Neutrophil (primary cell): ENCODE results near the gene KCNQ1.

Experiments
- H3K27ac ChIP-seq: fragments of 200-600 bp; sonication (generic); 2 replicates; pipeline ENCODE4 v1.5.1; 2016; ENCODE audit warnings: mild to moderate bottlenecking, moderate library complexity
- H3K27me3 ChIP-seq: fragments of 200-600 bp; sonication (generic); 2 replicates; pipeline ENCODE4 v1.6.0; 2016; ENCODE audit warnings: mild to moderate bottlenecking
- H3K36me3 ChIP-seq: fragments of 200-600 bp; sonication (generic); 2 replicates; pipeline ENCODE4 v1.5.1; 2017
- H3K4me1 ChIP-seq, 2 experiments: fragments of 200-600 bp in 1 of 2; sonication (generic) in 1 of 2; 1 replicate in 1 of 2; 2 replicates in 1 of 2; pipeline versions ENCODE4 v1.5.1 to v1.6.1; 2013 to 2016; ENCODE audit warnings: low read depth in 1 of 2, low read length in 1 of 2, mild to moderate bottlenecking in 1 of 2, moderate library complexity in 1 of 2; ENCODE audit not compliant: control insufficient read depth in 1 of 2, insufficient read depth in 1 of 2
- H3K4me3 ChIP-seq, 2 experiments: fragments of 200-600 bp in 1 of 2; sonication (generic) in 1 of 2; 1 replicate in 1 of 2; 2 replicates in 1 of 2; pipeline ENCODE4 v1.5.1; 2013 to 2016; ENCODE audit warnings: low read depth in 1 of 2, low read length in 1 of 2, mild to moderate bottlenecking in 1 of 2, moderate library complexity in 1 of 2
- H3K9me3 ChIP-seq: fragments of 200-600 bp; sonication (generic); 2 replicates; pipeline ENCODE4 v1.5.1; 2016
- CTCF ChIP-seq: fragments of 200-600 bp; sonication (generic); IDR thresholded peaks from 2 replicates; pipeline ENCODE4 v1.5.1; 2016; ENCODE audit warnings: antibody characterized with exemption

Gene KCNQ1

GRCh38 chr11:2730272-2731129 lies 285.7 kb downstream of the KCNQ1 start:
- H3K27me3 ChIP-seq: no peaks in the 10 kb centered on the region
- H3K4me3 ChIP-seq: no peak overlapping the region
- H3K4me1 ChIP-seq: no peaks in the 10 kb centered on the region
- H3K9me3 ChIP-seq: no peaks in the 10 kb centered on the region
- no peaks in the 10 kb centered on the region for H3K36me3 ChIP-seq
- no peak for TF ChIP-seq CTCF
- H3K27ac ChIP-seq: no peak overlapping the region

GRCh38 chr11:2731130-2732125 lies 286.6 kb downstream of the KCNQ1 start:
- no peaks in the 10 kb centered on the region for H3K36me3 ChIP-seq
- no peaks in the 10 kb centered on the region for H3K9me3 ChIP-seq
- no peak for TF ChIP-seq CTCF
- no peak overlapping the region for H3K27ac ChIP-seq
- no peaks in the 10 kb centered on the region for H3K27me3 ChIP-seq
- H3K4me1 ChIP-seq: no peaks in the 10 kb centered on the region
- no peak overlapping the region for H3K4me3 ChIP-seq

DNA sequence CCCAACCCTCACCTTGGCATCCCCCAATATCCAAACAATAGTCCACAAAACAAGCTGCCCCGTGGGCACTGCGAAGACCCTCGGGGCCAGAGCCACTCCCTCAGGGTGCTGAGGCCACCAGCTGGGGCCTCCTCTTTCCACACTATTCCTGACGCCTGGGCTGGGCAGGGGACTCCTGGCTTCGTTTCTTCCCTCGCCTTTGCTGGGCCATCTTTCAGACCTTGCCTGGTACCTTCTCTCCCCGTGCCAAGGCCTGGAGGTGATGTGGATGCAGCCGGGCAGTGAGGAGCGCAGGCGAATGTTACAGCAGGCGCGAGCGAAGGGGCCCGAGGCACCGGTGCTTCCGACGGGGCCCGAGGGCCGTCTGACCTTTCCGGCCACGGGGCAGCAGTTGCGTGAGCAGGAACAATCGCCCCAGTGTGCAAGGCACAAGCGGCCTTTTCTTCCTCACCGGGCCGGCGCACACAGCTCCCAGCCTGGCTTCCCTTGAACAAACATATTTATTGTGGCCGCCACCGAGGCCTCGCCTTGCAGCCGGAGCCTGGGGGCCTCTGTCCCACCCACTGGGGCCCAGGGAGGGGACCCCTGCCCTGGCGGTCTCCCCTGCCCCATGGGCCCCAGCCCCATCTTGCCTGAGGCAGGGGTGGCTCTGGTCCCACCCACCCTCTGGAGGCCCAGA lies 287.6 kb downstream of the KCNQ1 start:
- Histone ChIP-seq H3K4me1 (no peaks in the 10 kb centered on the region), H3K4me3 (no peak overlapping the region), H3K36me3 (no peaks in the 10 kb centered on the region), H3K27ac (no peak overlapping the region), H3K9me3 (no peaks in the 10 kb centered on the region), H3K27me3 (no peaks in the 10 kb centered on the region)
- TF ChIP-seq CTCF: no peak

DNA sequence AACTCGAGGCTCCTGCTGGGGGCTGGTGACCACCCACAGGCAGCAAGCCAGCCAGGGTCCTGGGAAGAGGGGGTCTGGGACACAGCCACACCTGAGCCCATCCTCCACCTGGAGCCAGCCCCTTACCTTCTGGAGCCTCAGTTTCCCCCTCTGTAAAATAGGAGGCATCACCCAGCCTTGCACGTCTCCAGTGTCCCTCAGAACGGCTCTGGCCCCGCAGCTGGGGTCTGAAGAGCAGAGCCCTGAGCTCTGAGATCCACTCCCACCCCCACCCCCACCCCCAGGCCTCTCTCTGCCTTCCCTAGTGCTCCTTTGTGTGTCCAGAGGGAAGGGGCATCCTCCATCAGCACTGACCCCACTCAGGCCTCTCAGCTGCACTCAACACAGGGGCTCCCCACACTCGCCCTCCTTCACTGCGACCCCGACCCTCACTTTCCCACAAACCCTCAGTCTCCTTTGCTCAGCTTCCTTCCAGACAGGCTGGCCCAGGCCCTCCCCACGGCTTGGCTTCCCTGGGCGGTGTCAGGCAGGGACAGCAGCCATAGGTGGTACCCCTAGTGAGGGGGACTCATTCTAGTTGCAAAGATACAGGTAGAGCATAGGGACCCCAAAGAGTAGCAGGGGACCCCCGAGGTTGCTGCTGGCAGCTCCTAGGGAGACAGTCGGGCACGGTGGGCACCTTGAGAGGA lies 288.3 kb downstream of the KCNQ1 start:
- Histone ChIP-seq H3K27ac (no peak overlapping the region), H3K9me3 (no peaks in the 10 kb centered on the region), H3K4me1 (no peaks in the 10 kb centered on the region), H3K27me3 (no peaks in the 10 kb centered on the region), H3K4me3 (no peak overlapping the region), H3K36me3 (no peaks in the 10 kb centered on the region)
- no peak for TF ChIP-seq CTCF
